ENCODE measurements around the gene ATP6V1A. TPM values are rescaled to one million over a fixed set of nuclear protein-coding genes. Genes with fewer than 3 reads are reported as not detected.

Gene ATP6V1A
- total RNA-seq, 1 experiment from 2014 or later = 73.4 TPM

- Histone ChIP-seq H2BK5ac (ENCODE audit: insufficient read length, low read length) (no peak overlapping the region), H3K4me2 (ENCODE audit: insufficient read depth, insufficient read length, low read length) (no peak overlapping the region), H3K4me1 (ENCODE audit: insufficient read depth, low read length) (no peaks in the 10 kb centered on the region), H2AFZ (ENCODE audit: low read length) (no peak overlapping the region), H3K56ac (ENCODE audit: insufficient read length, low read depth, low read length) (no peak overlapping the region), H3K4ac (ENCODE audit: low read depth, low read length) (no peak overlapping the region), H2BK120ac (ENCODE audit: low read depth, low read length, poor library complexity, severe bottlenecking) (no peak overlapping the region), H2BK20ac (ENCODE audit: low read depth, low read length, poor library complexity, severe bottlenecking) (no peak overlapping the region), H2BK12ac (ENCODE audit: insufficient read length, low read depth, low read length) (no peak overlapping the region), H4K91ac (ENCODE audit: insufficient read length, low read depth, low read length) (no peak overlapping the region), H3K18ac (ENCODE audit: insufficient read length, low read depth, low read length) (no peak overlapping the region), H3K27ac (ENCODE audit: insufficient read length, low read depth, low read length) (no peak overlapping the region), H3K79me2 (ENCODE audit: insufficient read depth, low read length) (no peaks in the 10 kb centered on the region), H3K14ac (ENCODE audit: insufficient read depth, low read length) (no peak overlapping the region), H3K9me3 (ENCODE audit: control insufficient read depth, low read depth, low read length) (no peaks in the 10 kb centered on the region), H4K8ac (replicated peaks; ENCODE audit: insufficient read length, low read depth, low read length) (no peak overlapping the region), H3K23ac (ENCODE audit: insufficient read length, low read depth, low read length) (no peak overlapping the region), H3K79me1 (ENCODE audit: insufficient read depth, low read depth, low read length, poor library complexity, severe bottlenecking) (no peaks in the 10 kb centered on the region), H2BK15ac (ENCODE audit: low read depth, low read length) (no peak overlapping the region), H4K5ac (ENCODE audit: insufficient read length, low read depth, low read length) (no peak overlapping the region), H3K27me3 (ENCODE audit: insufficient read depth, low read length) (no peaks in the 10 kb centered on the region), H3K23me2 (ENCODE audit: insufficient read length, low read depth, low read length, poor library complexity, severe bottlenecking) (no peaks in the 10 kb centered on the region), H3T11ph (ENCODE audit: low read length) (no peak overlapping the region), H4K20me1 (ENCODE audit: control insufficient read depth, insufficient read depth, insufficient read length) (no peaks in the 10 kb centered on the region), H3K9ac (ENCODE audit: extremely low read depth, insufficient read length, low read length) (no peak overlapping the region), H2AK5ac (ENCODE audit: insufficient read length, low read length) (no peak overlapping the region)
- Mint-ChIP-seq H3K4me3 (no peak overlapping the region), H3K36me3 (ENCODE audit: insufficient read depth in 1 of 3, low read depth in 3 of 3) (peaks cover 18 to 63% (median 60%) of the 10 kb centered on the region in 3 experiments; a peak in 6 of 7 replicates), H3K4me1 (peaks cover 0 to 1% of the 10 kb centered on the region in 2 experiments; a peak in 2 of 4 replicates), H3K9me3 (no peaks in the 10 kb centered on the region), H3K27me3 (ENCODE audit: low read depth) (no peaks in the 10 kb centered on the region), H3K27ac (no peak overlapping the region)
- no CpG with 5 or more reads among the region's 2 CpGs for WGBS (ENCODE audit: extremely low coverage, insufficient read length, low lambda C conversion rate)
- no peak for DNase-seq
- no peak for TF ChIP-seq CTCF (conservative IDR thresholded peaks at IDR 0.05)
Measured at GRCh38 chr3:113719758-113720157, 27.1 kb upstream of the ATP6V1A start.
